ENCODE data around the gene L3MBTL4. TPM values are rescaled to one million over a fixed set of nuclear protein-coding genes. Genes with fewer than 3 reads are reported as not detected.

The L3MBTL4 gene
- total RNA-seq, 1 donor from 2014 or later, result 8.5 TPM

GRCh38 chr18:6031442-6031841 lies 383.3 kb downstream of the L3MBTL4 start:
- DNase-seq (ENCODE audit: low spot score), result no peak

GRCh38 chr18:6031002-6031401 lies 383.7 kb downstream of the L3MBTL4 start:
- no peak for DNase-seq (ENCODE audit: low spot score)

GRCh38 chr18:6024745-6025248 lies 389.9 kb downstream of the L3MBTL4 start:
- no peak for DNase-seq (ENCODE audit: low spot score)

DNA sequence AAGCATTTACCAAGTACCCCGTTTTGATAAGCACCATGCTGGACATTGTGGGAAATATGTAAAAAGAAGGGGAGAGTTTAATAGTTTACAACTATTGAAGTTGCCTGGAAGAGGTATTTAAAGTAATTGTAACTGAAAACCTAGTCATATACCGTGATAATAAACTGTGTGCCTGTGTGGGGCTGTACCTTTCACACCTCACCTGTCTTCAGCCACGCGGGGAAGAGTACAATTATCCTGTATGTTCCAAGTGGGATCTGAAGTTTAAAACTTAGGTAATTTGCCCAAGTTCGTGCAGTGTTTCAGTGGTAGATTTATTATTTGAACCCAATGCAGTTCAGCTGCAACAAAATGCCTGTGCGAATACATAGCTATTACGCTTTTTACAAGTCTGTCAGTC lies 391.2 kb downstream of the L3MBTL4 start:
- DNase-seq (ENCODE audit: low spot score), result no peak

DNA sequence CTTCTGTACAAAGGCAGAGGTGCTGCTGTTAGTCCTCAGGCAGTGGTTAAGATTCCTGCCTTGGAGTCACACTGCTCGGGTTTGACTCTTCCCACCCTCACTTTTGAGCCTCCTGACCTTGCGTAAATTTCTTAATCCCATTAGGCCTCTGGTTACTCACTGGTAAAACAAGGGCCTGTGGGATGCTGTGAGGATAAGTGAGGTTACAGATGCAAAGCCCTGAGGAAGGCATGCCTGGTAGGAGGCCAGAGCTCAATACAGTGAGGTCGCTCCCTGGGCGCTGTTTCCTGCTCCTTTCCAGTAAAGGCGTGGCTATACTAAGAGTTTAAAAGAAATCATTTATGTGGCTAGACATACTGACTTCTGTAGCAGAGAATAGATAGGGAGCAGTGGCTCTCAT lies 391.9 kb downstream of the L3MBTL4 start:
- no peak for DNase-seq (ENCODE audit: low spot score)

DNA sequence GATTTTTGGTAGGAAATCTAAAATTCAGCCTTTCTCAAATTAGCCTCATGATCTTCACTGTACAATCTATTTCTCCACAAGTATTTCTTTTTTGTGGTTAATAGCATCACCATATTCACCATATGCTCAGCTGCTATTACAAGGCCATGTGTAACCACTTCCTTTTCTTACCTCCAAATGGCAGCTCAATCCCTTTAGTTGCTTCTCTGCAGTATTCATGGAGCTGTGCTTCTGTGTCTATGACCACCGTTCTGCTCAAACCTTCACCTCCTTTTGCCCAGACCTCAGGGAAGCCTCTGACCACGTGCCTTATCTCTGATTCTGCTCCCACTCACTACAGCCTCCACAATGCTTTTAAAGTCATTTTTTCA lies 392.7 kb downstream of the L3MBTL4 start:
- DNase-seq (ENCODE audit: low spot score), result no peak

- DNase-seq (ENCODE audit: low spot score), result no peak
These were observed 393.2 kb downstream of the L3MBTL4 start for GRCh38 chr18:6021306-6022073.

DNA sequence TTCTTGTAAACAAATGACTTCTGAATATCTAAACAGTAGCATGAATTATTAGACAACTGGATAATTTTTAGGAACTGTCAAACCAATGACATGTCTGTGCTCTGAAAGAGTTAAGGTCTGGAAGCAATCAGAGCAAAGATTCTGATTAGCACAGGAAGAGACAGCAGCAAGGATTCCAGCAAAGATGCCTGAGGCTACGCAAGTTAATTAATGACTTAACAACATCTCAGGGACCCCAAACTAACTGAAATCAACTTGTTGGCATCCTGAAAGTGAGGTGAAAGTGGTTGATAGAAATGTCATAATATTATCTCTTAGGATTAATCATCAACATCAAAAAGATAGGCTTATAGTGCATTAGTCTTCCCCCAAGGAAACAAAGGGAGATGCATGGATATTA lies 396.0 kb downstream of the L3MBTL4 start:
- DNase-seq (ENCODE audit: low spot score), result no peak

DNA sequence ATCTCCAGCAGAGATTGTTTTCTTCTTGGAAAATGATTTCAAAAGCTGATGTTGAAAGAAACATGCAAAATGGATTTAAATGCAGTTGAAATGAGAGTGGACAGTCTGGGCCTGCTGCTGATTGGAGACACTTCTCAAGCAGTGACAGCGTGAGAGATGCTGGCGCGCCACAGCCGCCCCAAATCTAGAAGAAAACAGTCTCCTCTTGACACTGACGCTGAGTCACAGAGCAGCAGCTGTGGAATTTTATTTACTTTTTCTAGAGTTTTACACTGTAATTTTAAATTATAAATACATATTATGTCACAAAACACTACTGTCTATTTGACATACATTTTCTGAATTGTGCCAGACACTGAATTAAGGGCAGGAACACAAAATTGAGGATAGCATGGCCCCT lies 397.5 kb downstream of the L3MBTL4 start:
- DNase-seq (ENCODE audit: low spot score), result no peak

DNA sequence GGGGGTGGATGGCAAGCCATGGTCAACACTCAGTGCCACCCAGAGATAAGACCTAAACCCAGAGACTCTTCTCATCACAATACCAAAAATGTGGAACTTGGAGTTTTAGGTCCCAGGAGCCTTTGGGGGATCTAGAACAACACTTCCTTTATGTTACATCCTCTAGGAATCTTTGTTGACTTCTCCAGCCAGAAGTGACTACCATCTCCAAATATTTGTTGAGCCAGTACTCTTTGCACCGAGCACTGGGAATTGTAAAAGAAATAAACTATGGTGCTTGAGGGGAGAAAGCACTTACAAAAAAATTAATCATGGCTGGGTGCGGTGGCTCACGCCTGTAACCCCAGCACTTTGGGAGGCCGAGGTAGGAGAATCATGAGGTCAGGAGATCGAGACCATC lies 399.3 kb downstream of the L3MBTL4 start:
- DNase-seq (ENCODE audit: low spot score), result no peak

GRCh38 chr18:6013171-6013810 lies 401.4 kb downstream of the L3MBTL4 start:
- no peak for DNase-seq (ENCODE audit: low spot score)

GRCh38 chr18:6010921-6011320 lies 403.8 kb downstream of the L3MBTL4 start:
- DNase-seq (ENCODE audit: low spot score), result no peak

DNA sequence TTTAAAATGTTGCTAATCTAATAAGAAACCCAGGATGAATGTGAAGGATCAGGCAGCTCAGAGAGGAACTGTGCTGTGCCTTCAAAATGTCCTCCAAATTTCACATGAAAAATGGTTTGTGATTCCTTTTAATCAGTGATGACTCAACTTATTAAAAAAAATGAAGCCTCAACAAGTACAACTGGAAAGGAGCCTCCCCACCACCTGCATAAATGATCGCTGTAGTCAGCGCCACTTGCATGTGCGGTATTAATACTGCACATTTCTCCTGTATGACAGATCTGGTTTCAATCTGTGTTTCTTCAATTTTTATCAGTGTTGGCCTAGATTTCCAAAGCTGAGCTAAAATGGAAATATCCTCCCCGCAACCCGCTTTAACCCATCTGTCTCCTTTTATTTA lies 404.4 kb downstream of the L3MBTL4 start:
- no peak for DNase-seq (ENCODE audit: low spot score)

DNA sequence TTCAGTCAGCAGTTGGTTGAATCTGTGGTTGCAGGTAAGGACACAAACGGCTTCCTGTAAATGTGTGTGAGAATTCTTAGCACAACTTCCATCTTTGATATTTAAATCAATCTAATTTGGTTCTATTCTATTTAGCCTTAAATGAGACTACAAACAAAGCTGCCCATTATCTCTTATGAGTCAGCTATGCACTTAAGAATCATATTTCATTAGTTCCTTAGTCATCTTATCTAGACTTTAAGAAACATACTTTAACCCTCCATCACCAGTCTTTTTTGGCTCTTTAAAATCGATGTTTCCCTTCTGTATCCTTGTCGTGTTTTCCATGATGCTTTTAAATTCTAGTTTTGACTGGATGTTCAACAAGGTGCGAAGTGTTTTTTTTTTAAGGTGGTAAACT lies 405.0 kb downstream of the L3MBTL4 start:
- no peak for DNase-seq (ENCODE audit: low spot score)

- DNase-seq (ENCODE audit: low spot score), result no peak
These were observed 410.0 kb downstream of the L3MBTL4 start for GRCh38 chr18:6004683-6005082.

GRCh38 chr18:6004119-6004518 lies 410.6 kb downstream of the L3MBTL4 start:
- DNase-seq (ENCODE audit: low spot score), result no peak

DNA sequence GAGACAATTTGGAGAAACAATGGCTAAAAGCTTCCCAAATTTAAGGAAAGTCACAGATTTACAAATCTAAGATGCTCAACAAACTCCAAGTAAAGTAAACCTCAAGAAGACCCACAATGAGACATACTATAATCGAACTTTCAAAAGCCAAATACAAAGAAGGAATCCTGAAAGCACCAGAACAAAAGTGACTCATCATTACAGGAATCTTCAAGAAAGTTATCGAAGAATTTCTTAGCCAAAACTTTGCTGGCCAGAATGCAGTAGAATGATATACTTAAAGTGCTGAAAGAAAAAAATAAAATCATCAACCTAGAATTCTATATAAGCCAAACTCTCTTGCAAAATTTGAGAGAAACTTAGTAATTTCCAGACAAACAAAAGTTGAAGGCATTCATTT lies 412.8 kb downstream of the L3MBTL4 start:
- DNase-seq (ENCODE audit: low spot score), result no peak

DNA sequence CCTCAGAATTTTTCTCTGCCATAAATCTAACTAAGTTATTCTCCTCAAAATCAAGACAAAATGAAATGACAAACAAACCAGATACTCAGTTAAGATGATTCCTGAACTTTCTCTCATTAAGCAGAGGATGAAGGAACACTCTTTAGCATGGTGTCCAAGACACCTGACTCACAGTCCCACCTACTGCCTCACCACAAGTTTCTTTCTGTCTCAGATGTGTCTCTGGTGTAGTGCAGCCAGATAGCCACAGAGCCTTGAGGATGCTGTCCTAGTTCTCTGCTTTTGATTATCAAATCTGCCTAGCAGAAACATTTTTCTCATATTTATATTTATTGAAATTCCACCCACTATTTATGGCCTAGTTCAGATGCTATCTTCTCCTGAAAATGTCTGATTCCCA lies 415.8 kb downstream of the L3MBTL4 start:
- no peak for DNase-seq (ENCODE audit: low spot score)

GRCh38 chr18:5998166-5998881 lies 416.4 kb downstream of the L3MBTL4 start:
- DNase-seq (ENCODE audit: low spot score), result no peak

DNA sequence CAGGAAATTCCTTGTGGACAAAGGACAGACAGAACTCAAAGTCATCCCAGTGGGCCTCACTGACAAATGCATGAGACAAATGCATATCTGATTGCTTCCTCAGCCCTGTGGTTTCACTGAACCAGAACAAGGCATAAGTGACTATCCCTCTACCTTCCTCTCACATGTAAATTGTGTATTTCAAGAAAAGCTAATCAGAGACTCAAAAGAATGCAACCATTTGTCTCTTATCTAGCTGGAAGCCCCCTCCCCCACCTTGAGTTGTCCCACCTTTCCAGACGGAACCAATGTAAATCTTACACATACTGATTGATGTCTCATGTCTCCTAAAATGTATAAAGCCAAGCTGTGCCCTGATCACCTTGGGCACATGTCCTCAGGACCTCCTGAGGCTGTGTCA lies 417.4 kb downstream of the L3MBTL4 start:
- DNase-seq (ENCODE audit: low spot score), result no peak

DNA sequence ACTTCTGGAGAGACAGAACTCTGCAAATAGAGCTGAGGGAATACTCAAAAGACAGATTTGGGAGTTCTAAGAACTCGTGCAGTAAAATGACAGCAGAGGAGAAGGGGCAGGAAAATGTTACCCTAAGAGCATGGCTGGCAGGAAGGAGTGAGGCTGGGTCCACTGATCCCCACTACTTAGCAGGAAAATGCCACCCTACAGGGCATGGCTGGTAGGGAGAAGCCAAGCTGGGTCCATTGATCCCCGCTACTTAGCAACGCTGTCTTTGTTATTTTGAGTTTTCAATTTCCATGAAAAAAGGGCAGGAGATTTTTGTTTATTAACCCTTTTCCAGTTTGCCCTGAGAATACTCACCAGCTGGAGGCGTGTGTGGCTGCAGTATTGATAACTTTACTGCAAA lies 419.1 kb downstream of the L3MBTL4 start:
- DNase-seq (ENCODE audit: low spot score), result peak; percentile 10

- no peak for DNase-seq (ENCODE audit: low spot score)
These were observed 420.8 kb downstream of the L3MBTL4 start for GRCh38 chr18:5993938-5994337.

- DNase-seq (ENCODE audit: low spot score), result no peak
These were observed 422.3 kb downstream of the L3MBTL4 start for GRCh38 chr18:5992381-5992780.
